COLO668 (cell line): ENCODE data around the gene NPAS3.

Experiments used
- DNase-seq: peaks from one replicate; lab custom pipeline; 2025; ENCODE audit not compliant: unreplicated experiment; lab: John Stamatoyannopoulos, UW

Gene NPAS3

GRCh38 chr14:33699300-33699983 lies 760.8 kb downstream of the NPAS3 start:
- no peak for DNase-seq

GRCh38 chr14:33700052-33700451 lies 761.4 kb downstream of the NPAS3 start:
- no peak for DNase-seq

DNA sequence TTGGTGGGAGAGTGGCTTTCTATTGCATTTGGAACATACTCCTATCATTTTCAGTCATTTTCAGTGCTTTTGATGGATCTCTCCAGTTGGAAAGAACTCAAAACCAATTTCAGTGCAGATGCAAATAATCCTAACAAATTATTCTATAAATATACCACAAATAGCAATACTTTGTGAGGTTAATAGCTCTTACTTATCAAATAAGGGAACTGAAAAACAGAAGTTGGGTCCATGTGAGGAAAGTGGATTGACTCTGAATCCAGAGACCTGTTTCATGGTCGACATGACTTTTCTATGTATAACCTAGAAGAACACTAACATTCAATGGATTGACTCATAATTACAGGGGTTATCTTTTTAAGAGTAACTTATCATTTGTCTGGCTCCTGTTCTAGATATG lies 763.6 kb downstream of the NPAS3 start:
- DNase-seq = no peak

GRCh38 chr14:33704481-33704880 lies 765.8 kb downstream of the NPAS3 start:
- DNase-seq = peak; percentile 41

DNA sequence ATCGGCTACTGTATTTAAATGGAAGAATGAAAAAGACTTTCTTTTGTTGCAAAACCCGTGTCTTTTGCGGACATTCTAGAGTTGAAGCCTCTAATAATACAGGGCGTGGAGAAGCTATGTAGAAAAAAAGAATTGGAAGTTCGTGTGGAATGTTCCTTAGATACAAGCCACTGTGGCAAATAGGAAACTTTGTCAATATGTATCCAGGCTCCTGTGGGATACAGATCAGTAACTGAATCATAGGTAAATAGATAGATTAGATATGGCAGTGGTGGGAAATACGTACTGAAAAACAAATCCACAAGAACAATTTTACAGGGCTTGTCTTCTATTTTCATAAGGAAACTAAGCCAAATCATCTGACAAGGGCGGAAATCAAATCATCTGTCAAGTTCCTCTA lies 766.8 kb downstream of the NPAS3 start:
- DNase-seq = no peak

DNA sequence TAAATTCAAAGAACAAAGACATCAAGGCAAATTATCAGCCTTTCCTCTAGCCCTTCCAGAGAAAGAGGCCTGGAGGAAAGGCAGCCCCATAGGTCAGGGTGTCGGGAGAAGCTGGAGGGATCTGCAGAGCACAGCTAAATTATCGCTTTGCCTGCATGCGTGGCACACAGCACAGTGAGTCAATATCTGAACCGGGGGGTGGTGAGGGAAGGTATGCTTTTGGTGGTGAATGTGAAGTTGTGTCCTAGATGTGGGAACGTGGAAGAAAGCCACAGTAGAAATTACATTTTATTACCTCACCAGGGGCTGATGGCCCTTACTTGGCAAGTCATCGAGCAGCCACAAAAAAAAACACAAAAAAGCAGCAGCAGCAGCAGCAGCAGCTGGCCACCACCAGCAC lies 769.0 kb downstream of the NPAS3 start:
- no peak for DNase-seq

- DNase-seq = no peak
Observed at GRCh38 chr14:33709283-33709682, 770.6 kb downstream of the NPAS3 start.

DNA sequence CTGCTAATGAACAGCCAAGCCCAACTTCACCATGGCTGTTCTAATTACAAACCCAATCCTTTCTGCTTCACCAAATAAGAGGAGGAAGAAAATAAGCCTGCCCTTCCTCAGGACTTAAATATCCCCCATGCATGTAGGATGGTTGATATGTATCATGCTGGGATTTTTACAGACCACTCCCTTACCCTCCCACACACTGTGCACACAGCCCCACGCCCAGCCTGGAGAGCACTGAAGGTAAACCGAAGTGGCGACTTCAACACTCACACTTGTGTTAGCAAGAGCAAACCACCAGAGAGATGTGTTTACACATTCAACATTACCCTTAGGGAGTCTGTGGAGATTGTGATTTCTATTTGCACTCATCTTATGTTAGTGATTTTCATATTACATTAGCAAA lies 771.0 kb downstream of the NPAS3 start:
- DNase-seq = no peak

GRCh38 chr14:33710273-33710672 lies 771.6 kb downstream of the NPAS3 start:
- no peak for DNase-seq

GRCh38 chr14:33711194-33711593 lies 772.5 kb downstream of the NPAS3 start:
- DNase-seq = no peak

DNA sequence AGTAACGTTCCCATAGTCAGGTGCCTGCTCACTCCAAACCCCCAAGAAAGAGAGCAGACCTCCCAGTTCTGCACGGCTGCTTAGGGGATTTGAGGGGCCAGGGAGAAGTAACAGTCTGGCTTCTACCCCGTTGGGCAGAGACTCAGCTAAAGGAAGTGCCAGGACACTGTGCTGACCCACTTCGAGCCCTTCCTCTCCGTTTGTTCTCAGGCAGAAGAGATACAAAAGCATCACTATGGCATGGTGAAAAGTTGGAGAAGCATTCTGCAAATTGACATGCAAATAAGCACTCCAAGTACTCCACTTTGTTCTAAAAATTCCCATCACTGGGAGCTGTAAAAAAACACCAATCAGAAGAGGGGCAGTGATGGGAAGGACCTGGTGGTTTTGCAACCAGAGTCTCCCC lies 773.1 kb downstream of the NPAS3 start:
- no peak for DNase-seq

DNA sequence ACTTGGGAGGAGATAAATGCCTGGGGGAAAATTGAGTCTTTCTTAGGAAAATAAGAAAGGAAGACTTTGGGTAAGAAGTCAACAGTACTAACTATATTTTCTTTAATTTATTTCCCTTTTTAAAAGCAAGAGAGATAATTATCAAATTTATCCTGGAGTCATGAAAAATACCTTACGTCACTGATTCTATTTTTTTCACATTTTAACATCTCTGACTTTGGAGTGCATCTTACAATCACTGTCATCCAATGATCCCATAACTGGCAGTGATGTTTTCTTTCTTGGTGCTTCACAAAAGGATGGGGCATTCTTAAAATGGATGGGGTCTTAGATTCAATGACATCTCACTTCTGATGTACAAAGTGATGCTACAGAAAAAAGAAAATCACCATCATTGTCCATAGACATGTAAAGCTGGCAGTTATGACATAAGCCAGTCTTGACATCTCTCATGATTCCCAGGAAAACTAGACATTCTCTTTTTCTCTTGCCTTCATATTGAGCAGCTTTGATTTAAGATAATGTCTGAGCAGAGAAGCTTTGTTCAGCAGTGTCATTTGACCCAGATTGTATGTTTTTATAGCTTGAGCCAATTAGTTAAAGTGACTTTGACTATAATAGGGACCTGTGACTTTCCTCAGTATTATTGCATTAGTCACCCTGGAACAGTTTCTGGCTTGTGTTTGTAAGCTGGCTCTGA lies 776.0 kb downstream of the NPAS3 start:
- no peak for DNase-seq

DNA sequence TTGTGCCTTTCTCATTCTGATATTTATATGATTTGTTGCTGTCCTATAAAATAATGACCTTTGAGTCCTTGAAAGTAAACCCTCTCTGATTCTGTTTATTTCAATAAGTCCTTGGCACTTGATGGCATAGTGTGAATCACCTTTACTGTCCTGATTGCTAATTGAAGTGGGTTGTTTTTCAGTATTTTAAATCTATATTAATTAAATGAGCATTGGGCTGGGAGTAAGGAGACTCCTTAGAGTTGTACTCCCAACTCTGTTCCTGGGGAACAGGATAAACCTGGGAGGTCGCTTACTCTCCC lies 776.5 kb downstream of the NPAS3 start:
- DNase-seq = no peak

DNA sequence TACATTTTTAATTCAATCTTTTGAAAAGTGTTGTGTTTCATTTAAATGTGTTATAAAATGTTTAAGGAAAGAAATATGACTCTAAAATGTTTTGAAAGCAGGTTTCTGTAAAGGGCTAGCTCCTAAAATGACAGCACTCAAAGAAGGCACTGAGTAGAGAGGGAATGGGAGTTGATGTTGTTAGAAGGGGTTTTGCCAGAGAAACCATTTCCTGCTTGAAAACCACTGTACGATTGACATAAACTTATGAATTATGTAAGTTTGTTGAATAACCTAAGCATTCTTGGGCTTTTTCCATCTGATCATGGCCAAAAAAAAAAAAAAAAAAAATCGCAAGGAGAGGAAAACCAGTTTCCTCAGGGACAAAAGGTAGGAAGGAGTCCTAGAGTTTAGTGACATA lies 778.2 kb downstream of the NPAS3 start:
- DNase-seq = no peak

- DNase-seq = no peak
Observed at GRCh38 chr14:33717866-33718265, 779.2 kb downstream of the NPAS3 start.

GRCh38 chr14:33720284-33720787 lies 781.7 kb downstream of the NPAS3 start:
- no peak for DNase-seq

GRCh38 chr14:33726685-33727084 lies 788.0 kb downstream of the NPAS3 start:
- no peak for DNase-seq

DNA sequence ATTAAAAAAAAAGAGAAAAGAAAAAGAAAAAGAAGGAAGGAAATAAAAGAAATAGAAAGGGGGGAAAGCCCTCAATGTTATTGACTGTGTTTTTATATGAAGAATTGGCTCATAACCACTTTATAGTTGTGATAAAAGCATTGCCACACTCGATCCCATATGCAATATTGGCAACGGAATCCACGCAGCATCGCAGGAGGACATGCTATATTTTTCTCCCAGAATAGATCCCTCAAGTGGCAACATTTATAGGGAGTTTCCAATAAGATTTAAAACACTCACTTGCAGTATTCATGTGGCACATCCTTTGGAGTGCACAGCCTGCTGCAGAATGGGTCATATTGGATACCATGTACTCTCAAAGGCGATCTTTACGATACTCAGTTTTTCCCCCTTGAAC lies 788.9 kb downstream of the NPAS3 start:
- no peak for DNase-seq

- peak; percentile 42 for DNase-seq
Observed at GRCh38 chr14:33728010-33728498, 789.4 kb downstream of the NPAS3 start.

DNA sequence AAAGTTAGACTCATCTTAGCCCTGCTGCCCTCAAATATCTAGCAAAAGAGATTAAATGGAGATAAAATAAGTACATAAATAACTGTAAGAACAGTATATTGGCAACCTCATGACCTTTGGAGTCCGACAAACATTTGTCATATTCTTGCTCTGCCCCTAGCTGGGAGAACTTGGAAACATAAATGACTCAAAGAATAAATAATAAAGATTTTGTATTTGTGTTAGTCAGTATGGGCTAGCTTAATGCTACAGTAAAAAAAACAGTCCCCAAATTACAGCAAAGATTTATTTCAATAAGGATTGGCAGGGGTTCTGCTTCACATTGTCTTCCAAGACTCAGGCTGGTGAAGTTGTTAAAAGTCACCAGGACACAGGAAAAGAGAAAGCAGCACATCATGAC lies 791.5 kb downstream of the NPAS3 start:
- DNase-seq = no peak

DNA sequence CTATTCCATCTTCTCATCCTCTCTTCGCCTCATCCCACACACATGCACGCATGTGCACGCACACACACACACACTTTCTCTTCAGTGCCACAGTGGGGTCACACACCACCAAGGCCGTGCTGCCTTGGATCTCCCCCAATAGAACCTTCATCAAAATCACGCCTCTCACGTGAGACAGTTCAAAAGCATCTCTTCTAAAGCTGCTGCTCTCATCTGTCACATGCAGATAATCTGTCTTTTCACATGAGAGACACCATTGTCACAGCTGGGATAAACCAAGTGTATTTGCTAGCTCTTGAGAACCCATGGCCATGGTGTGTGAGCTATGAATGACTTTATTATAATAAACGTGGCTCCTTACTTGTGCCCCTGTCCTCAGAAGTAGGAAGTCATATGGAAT lies 793.5 kb downstream of the NPAS3 start:
- DNase-seq = no peak

- no peak for DNase-seq
Observed at GRCh38 chr14:33733310-33733709, 794.6 kb downstream of the NPAS3 start.

DNA sequence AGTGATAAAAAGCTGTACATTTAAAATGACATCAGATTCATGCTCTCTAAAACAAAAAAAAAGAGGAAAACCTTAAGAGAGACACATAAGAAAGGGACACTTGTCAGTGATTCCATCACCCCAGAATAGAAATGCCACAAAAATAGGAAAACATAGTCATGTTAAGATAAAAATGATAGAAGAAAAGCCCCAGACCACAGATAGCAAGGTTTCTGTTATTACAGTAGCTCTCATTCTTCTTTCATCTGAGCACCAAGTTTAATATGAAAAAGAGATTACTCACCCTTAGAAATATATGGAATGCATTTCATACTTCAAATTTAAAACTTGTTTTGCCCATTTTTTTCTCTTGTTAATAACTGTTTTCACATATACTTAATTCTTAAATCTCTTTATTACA lies 795.0 kb downstream of the NPAS3 start:
- no peak for DNase-seq
